K562 (cell line): ENCODE data around the gene CASKIN2. TPM values are rescaled to one million over a fixed set of nuclear protein-coding genes. Genes with fewer than 3 reads are reported as not detected.
A peak's percentile ranks its signal among the peaks of the same experiment; 100 is the strongest.

Source experiments
- BACH1 ChIP-seq: fragments of 200-800 bp; sonication (Bioruptor generic); IDR thresholded peaks from 2 replicates; pipeline ENCODE4 v1.6.1; 2016; ENCODE audit warnings: missing genetic modification characterization, missing compliant biosample characterization
- CBX2 ChIP-seq: fragments of 200-600 bp; sonication (generic); IDR thresholded peaks from one replicate; pipeline ENCODE4 v1.6.1; 2012; ENCODE audit warnings: mild to moderate bottlenecking, low read length, inconsistent platforms; ENCODE audit not compliant: insufficient read depth, poor library complexity, severe bottlenecking
- CEBPG ChIP-seq, 3 experiments: fragments of 200-800 bp in 1 of 3; sonication (Bioruptor generic) in 1 of 3; sonication (generic) in 1 of 3; formaldehyde crosslinking in 1 of 3; IDR thresholded peaks in 2 of 3; conservative IDR thresholded peaks in 1 of 3; 2 replicates each; pipeline versions ENCODE4 v1.6.1 to v1.8.0; 2016 to 2022; ENCODE audit warnings: missing compliant biosample characterization in 2 of 3, missing genetic modification characterization in 2 of 3, mild to moderate bottlenecking in 1 of 3, missing genetic modification reagents in 1 of 3
- CTBP1 ChIP-seq: fragments of 450-650 bp; IDR thresholded peaks from 2 replicates; pipeline ENCODE4 v1.6.1; 2016; ENCODE audit warnings: borderline replicate concordance
- FOXJ2 ChIP-seq: fragments of 200-800 bp; sonication (Bioruptor generic); IDR thresholded peaks from 2 replicates; pipeline ENCODE4 v1.6.1; 2016; ENCODE audit warnings: missing genetic modification characterization, missing compliant biosample characterization
- HNRNPLL ChIP-seq: fragments of 200-400 bp; formaldehyde crosslinking; IDR thresholded peaks from 2 replicates; pipeline ENCODE4 v1.6.1; 2017; ENCODE audit warnings: low read length, low read depth, mild to moderate bottlenecking; ENCODE audit not compliant: poor library complexity, severe bottlenecking
- KAT8 ChIP-seq: fragments of 450-650 bp; IDR thresholded peaks from 2 replicates; pipeline ENCODE4 v1.6.1; 2016; ENCODE audit warnings: low read depth, mild to moderate bottlenecking
- MECOM ChIP-seq: fragments of 250-450 bp; sonication (Bioruptor Pico); IDR thresholded peaks from 2 replicates; pipeline ENCODE4 v1.8.0; 2022; ENCODE audit warnings: inconsistent platforms
- POLR3G ChIP-seq: IDR thresholded peaks from 2 replicates; pipeline ENCODE4 v1.6.1; 2011; ENCODE audit not compliant: insufficient read length, insufficient replicate concordance; ENCODE audit errors: extremely low read depth
- RBBP5 ChIP-seq: fragments of 200-600 bp; sonication (generic); IDR thresholded peaks from 2 replicates; pipeline ENCODE4 v1.6.1; 2012; ENCODE audit warnings: borderline replicate concordance, mild to moderate bottlenecking, low read length, control low read depth, inconsistent platforms; ENCODE audit not compliant: insufficient read depth, poor library complexity, severe bottlenecking
- SPI1 ChIP-seq: IDR thresholded peaks from 2 replicates; pipeline ENCODE4 v1.6.1; 2011; ENCODE audit warnings: low read depth, low read length, control low read depth, borderline replicate concordance
- SRSF9 ChIP-seq: fragments of 200-400 bp; formaldehyde crosslinking; IDR thresholded peaks from 2 replicates; pipeline ENCODE4 v1.6.1; 2017; ENCODE audit warnings: low read depth, low read length, borderline replicate concordance
- TSC22D4 ChIP-seq: fragments of 450-650 bp; IDR thresholded peaks from 2 replicates; pipeline ENCODE4 v1.6.1; 2016; ENCODE audit warnings: missing genetic modification characterization, missing biosample characterization, control low read depth
- ZSCAN29 ChIP-seq: fragments of 450-650 bp; IDR thresholded peaks from 2 replicates; pipeline ENCODE4 v1.6.1; 2017
- ZSCAN32 ChIP-seq: fragments of 450-650 bp; formaldehyde crosslinking; IDR thresholded peaks from 2 replicates; pipeline ENCODE4 v1.4.0; 2020; ENCODE audit warnings: mild to moderate bottlenecking, moderate library complexity
- polyA plus RNA-seq, 8 experiments: library from polyadenylated mRNA; depleted of rRNA in 4 of 8; stranded (reverse) in 5 of 8; unstranded in 3 of 8; fragments of >200 nt; fragmentation: Nextera tagmentation in 2 of 8; fragmentation: Illumina TruSeq in 1 of 8; extraction: Ambion mirVana in 2 of 8; extraction: Trizol in 1 of 8; gene quantifications; 2 replicates each; pipeline versions ENCODE4 v1.2.1 to v1.2.3, GENCODE V29; 2011 to 2014; ENCODE audit warnings: inconsistent platforms in 1 of 8, missing spikeins in 1 of 8
- total RNA-seq, 7 experiments: library from RNA; depleted of rRNA in 6 of 7; stranded (reverse); fragments of >200 nt in 6 of 7; fragmentation: Illumina TruSeq in 2 of 7; extraction: Trizol in 2 of 7; gene quantifications; 2 replicates each; pipeline versions ENCODE4 v1.2.1 to v1.2.3, GENCODE V29; 2011 to 2021; ENCODE audit warnings: low replicate concordance in 1 of 7
- TF ChIP-seq, protein P1 (sequence below), 2 experiments: fragments of 450-650 bp in 1 of 2; IDR thresholded peaks; 2 replicates each; pipeline ENCODE4 v1.6.1; 2011 to 2017; ENCODE audit warnings: low read depth in 2 of 2, antibody characterized with exemption in 1 of 2, borderline replicate concordance in 1 of 2, low read length in 1 of 2, mild to moderate bottlenecking in 1 of 2, mixed read lengths in 1 of 2; ENCODE audit not compliant: control insufficient read depth in 1 of 2
- TF ChIP-seq, protein P2 (sequence below): sonication (generic); formaldehyde crosslinking; IDR thresholded peaks from 2 replicates; pipeline ENCODE4 v1.4.0; 2020; ENCODE audit warnings: mild to moderate bottlenecking, missing genetic modification reagents
- TF ChIP-seq, protein P3 (sequence below): fragments of 450-650 bp; IDR thresholded peaks from 2 replicates; pipeline ENCODE4 v1.6.1; 2016; ENCODE audit warnings: missing biosample characterization, missing genetic modification characterization
- TF ChIP-seq, protein P4 (sequence below): IDR thresholded peaks from 3 replicates; pipeline ENCODE4 v1.6.1; 2011; ENCODE audit warnings: borderline replicate concordance, mild to moderate bottlenecking; ENCODE audit not compliant: insufficient read length, insufficient read depth

CASKIN2 gene
- total and polyA plus RNA-seq, 9 of the 15 experiments (the other 6 are each of a cell fraction or from before 2014, with no cell fraction given), result 0.01 to 12.2 (median 2.1) TPM

DNA sequence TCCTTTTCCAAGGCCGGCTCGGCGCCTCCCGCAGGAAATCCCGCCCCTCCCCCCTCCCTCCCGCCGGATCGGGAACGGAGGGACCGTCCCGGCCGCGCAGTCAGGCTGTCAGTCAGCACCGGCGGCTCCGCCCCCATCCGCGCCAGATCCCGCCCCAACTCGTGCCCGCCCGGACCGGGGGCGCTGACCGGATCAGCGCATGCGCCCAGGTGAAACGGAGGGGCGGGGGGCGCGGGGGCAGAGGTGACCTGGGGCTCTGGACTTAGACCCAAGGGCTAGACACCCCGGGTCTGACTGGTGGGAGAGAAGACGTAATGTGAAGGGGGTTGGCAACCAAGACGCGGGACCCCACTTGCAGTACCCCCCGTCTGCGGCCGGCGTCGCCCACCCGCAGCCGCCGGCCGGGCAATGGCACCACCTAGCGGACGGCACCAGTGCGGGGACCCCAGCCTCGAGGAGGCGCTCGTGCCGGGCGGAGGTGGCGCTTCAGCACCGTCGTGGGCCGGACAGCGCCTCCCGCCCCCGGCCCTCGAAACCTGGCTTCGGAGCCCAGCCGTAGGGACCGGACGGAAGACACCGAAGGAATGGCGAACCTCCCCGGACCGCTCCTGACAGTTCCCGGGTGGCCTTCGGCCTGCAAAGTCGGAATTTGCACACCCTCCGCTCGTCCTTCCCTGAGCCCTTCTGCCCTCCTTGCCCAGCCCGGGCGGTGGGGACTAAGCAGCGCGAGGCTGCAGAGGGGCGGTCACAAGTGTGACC is at the start of gene CASKIN2 (continued):
- TF ChIP-seq, protein P1, sequence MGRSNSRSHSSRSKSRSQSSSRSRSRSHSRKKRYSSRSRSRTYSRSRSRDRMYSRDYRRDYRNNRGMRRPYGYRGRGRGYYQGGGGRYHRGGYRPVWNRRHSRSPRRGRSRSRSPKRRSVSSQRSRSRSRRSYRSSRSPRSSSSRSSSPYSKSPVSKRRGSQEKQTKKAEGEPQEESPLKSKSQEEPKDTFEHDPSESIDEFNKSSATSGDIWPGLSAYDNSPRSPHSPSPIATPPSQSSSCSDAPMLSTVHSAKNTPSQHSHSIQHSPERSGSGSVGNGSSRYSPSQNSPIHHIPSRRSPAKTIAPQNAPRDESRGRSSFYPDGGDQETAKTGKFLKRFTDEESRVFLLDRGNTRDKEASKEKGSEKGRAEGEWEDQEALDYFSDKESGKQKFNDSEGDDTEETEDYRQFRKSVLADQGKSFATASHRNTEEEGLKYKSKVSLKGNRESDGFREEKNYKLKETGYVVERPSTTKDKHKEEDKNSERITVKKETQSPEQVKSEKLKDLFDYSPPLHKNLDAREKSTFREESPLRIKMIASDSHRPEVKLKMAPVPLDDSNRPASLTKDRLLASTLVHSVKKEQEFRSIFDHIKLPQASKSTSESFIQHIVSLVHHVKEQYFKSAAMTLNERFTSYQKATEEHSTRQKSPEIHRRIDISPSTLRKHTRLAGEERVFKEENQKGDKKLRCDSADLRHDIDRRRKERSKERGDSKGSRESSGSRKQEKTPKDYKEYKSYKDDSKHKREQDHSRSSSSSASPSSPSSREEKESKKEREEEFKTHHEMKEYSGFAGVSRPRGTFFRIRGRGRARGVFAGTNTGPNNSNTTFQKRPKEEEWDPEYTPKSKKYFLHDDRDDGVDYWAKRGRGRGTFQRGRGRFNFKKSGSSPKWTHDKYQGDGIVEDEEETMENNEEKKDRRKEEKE (IDR thresholded peaks at IDR 0.05; ENCODE audit: borderline replicate concordance in 1 of 2, control insufficient read depth in 1 of 2, low read depth in 2 of 2, low read length in 1 of 2), result no peak
- peak; percentile 66 for TF ChIP-seq CTBP1
- peak; percentile 36; the same call in 1 of the 2 replicates for TF ChIP-seq MECOM (CRISPR knock-in tag)
- TF ChIP-seq CBX2, result no peak
- no peak for TF ChIP-seq KAT8
- TF ChIP-seq FOXJ2 (tag), result no peak
- TF ChIP-seq, protein P2, sequence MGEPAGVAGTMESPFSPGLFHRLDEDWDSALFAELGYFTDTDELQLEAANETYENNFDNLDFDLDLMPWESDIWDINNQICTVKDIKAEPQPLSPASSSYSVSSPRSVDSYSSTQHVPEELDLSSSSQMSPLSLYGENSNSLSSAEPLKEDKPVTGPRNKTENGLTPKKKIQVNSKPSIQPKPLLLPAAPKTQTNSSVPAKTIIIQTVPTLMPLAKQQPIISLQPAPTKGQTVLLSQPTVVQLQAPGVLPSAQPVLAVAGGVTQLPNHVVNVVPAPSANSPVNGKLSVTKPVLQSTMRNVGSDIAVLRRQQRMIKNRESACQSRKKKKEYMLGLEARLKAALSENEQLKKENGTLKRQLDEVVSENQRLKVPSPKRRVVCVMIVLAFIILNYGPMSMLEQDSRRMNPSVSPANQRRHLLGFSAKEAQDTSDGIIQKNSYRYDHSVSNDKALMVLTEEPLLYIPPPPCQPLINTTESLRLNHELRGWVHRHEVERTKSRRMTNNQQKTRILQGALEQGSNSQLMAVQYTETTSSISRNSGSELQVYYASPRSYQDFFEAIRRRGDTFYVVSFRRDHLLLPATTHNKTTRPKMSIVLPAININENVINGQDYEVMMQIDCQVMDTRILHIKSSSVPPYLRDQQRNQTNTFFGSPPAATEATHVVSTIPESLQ (CRISPR knock-in tag), result peak; percentile 93
- TF ChIP-seq BACH1, result no peak
- peak; percentile 44; the same call in 1 of the 2 replicates for TF ChIP-seq ZSCAN32
- peak; percentile 64; the same call in 1 of the 2 replicates for TF ChIP-seq CEBPG (CRISPR knock-in tag; IDR thresholded peaks at IDR 0.05)
- TF ChIP-seq CEBPG (tag; conservative IDR thresholded peaks at IDR 0.05 in 1 of 2, IDR thresholded peaks at IDR 0.05 in 1 of 2), result no peak
- TF ChIP-seq HNRNPLL, result no peak
- no peak for TF ChIP-seq POLR3G
- TF ChIP-seq TSC22D4 (tag), result no peak
- no peak for TF ChIP-seq RBBP5
- no peak for TF ChIP-seq SPI1
- TF ChIP-seq, protein P3, sequence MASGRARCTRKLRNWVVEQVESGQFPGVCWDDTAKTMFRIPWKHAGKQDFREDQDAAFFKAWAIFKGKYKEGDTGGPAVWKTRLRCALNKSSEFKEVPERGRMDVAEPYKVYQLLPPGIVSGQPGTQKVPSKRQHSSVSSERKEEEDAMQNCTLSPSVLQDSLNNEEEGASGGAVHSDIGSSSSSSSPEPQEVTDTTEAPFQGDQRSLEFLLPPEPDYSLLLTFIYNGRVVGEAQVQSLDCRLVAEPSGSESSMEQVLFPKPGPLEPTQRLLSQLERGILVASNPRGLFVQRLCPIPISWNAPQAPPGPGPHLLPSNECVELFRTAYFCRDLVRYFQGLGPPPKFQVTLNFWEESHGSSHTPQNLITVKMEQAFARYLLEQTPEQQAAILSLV (tag), result no peak
- TF ChIP-seq, protein P4, sequence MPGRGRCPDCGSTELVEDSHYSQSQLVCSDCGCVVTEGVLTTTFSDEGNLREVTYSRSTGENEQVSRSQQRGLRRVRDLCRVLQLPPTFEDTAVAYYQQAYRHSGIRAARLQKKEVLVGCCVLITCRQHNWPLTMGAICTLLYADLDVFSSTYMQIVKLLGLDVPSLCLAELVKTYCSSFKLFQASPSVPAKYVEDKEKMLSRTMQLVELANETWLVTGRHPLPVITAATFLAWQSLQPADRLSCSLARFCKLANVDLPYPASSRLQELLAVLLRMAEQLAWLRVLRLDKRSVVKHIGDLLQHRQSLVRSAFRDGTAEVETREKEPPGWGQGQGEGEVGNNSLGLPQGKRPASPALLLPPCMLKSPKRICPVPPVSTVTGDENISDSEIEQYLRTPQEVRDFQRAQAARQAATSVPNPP, result no peak
- no peak; the same call in 1 of the 2 replicates for TF ChIP-seq ZSCAN29
- no peak for TF ChIP-seq SRSF9
